SK-N-MC (cell line): ENCODE measurements around the gene PPARA.

Source experiments
- EZH2 ChIP-seq: fragments of 200-600 bp; sonication (generic); IDR thresholded peaks from one replicate; pipeline ENCODE4 v1.6.1; 2017; ENCODE audit warnings: antibody characterized with exemption
- FOXP2 ChIP-seq: optimal IDR thresholded peaks from 2 replicates; pipeline ENCODE3; 2011; ENCODE audit warnings: mild to moderate bottlenecking, moderate library complexity; ENCODE audit not compliant: insufficient read depth; ENCODE audit errors: extremely low read length, control extremely low read depth
- POLR2AphosphoS5 ChIP-seq: IDR thresholded peaks from 2 replicates; pipeline ENCODE4 v1.6.1; 2012; ENCODE audit warnings: mild to moderate bottlenecking, low read depth, low read length, borderline replicate concordance

DNA sequence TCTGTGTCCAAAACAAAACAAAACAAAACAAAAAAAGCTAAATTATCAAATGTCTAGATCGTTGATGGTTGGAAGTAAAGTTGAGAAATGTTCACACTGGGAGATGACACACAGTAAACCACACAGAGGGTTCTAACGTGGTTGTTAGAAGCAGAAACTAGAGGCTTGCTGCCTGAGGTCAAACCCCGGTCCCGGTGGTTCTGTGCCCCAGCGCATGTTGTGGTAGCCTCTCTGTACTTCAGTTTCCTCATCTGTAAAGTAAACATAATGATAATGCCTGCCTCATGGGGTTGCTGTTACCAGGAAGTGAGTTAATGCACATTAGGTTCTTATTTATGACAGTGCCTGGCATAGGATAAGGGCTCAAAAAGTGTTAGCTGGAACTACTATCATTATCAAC, 33.4 kb downstream of the PPARA start:
- no peak for TF ChIP-seq POLR2AphosphoS5
- no peak for TF ChIP-seq EZH2
- no peak for TF ChIP-seq FOXP2
